ENCODE results near the gene FZD2. TPM values are rescaled to one million over a fixed set of nuclear protein-coding genes. Genes with fewer than 3 reads are reported as not detected.

Gene FZD2
- total and polyA plus RNA-seq, 9 of the 15 experiments (the other 6 are each of a cell fraction or from before 2014, with no cell fraction given) = 0.03 to 4.5 (median 1.1) TPM; not detected in 1

DNA sequence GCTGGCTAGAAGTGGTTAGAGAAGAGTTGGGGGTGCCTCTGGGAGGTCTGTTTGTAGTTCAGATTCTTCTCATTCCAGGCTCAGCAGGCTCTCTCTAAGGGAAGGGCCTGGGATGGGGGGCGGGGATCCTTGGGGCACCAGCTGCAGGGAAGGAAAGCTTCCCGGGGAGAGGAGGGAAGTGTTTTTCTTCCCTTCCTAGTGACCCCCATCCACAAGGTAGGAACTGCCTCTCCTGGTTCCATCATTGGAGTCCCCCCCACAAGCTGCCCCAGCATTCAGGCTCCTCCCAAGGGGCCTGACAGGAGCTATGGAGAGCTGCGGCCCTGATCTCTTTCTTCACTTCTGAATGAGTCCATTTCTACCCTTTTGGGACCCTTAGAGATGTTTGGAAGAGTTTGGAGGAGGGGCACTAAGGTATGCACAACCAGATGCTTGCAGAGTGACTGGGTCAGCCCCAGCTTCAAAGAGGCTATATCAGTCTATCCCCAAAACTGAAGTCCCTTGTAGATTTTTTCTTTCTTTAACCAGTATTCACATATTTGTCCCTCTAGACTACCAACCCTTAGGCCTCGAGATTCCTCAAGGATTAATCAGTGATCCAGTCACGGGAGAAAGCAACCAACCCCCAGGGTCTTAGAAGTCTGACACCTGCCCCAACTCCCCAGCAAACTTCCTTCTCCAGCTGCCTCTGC is 13.9 kb upstream of the FZD2 start:
- Histone ChIP-seq H3K9ac (ENCODE audit: insufficient read depth in 1 of 2, low read depth in 2 of 2, low read length in 2 of 2) (no peak overlapping the region; a peak in 1 of 4 replicates), H2AFZ (ENCODE audit: low read depth, low read length) (no peak overlapping the region), H3K27ac (ENCODE audit: extremely low read depth, low read depth, low read length) (no peak overlapping the region), H3K36me3 (ENCODE audit: control insufficient read depth, insufficient read depth, low read length) (no peaks in the 10 kb centered on the region), H3K4me2 (ENCODE audit: insufficient read depth, low read length) (no peak overlapping the region; the same call in 1 of the 2 replicates), H3K9me3 (replicated peaks; ENCODE audit: control insufficient read depth, insufficient read depth, low read depth, low read length) (no peaks in the 10 kb centered on the region), H3K79me2 (ENCODE audit: control insufficient read depth, insufficient read depth, low read length) (no peaks in the 10 kb centered on the region), H3K27me3 (ENCODE audit: control insufficient read depth in 2 of 2, insufficient read depth in 2 of 2, low read length in 2 of 2) (no peaks in the 10 kb centered on the region; a peak in 1 of 5 replicates), H3K4me3 (no peak overlapping the region), H3K4me1 (replicated peaks in 1 of 2; ENCODE audit: control insufficient read depth in 2 of 2, insufficient read depth in 2 of 2, low read length in 2 of 2) (peaks cover 12 to 24% of the 10 kb centered on the region in 2 experiments), H4K20me1 (replicated peaks; ENCODE audit: control insufficient read depth, insufficient read depth, low read length) (no peaks in the 10 kb centered on the region), H3K9me1 (ENCODE audit: control insufficient read depth, insufficient read depth, low read length) (peaks cover 7% of the 10 kb centered on the region)
- no peak for TF ChIP-seq CC2D1A (IDR thresholded peaks at IDR 0.05)
- intact Hi-C loops (cut with micrococcal nuclease) (no loop called here), in situ Hi-C loops (cut with MboI) (no loop called here)
- CTCF ChIA-PET (ENCODE audit: low intra/inter-chr PET ratio) = no interaction called here
- WGBS (ENCODE audit: insufficient coverage, low coverage, missing lambda C conversion rate) = 10% methylated on average over 5 of the region's 5 CpGs
- BruUV-seq (replicated peaks) = no TSS peak
- FAIRE-seq (no peak), DNase-seq (ENCODE audit: extremely low read depth in 1 of 4, low spot score in 3 of 4) (no peak), ATAC-seq (no peak)
- POLR2A ChIA-PET = interaction anchor here (1.1 kb wide), 1 partner anchor 13 kb away, joined by 7 read pairs; the partner anchor contains the start of gene FZD2

- Histone ChIP-seq H3K4me1 (replicated peaks in 1 of 2; ENCODE audit: control insufficient read depth in 2 of 2, insufficient read depth in 2 of 2, low read length in 2 of 2) (peaks cover 12 to 24% of the 10 kb centered on the region in 2 experiments), H3K9me3 (replicated peaks; ENCODE audit: control insufficient read depth, insufficient read depth, low read depth, low read length) (no peaks in the 10 kb centered on the region), H3K27ac (ENCODE audit: extremely low read depth, low read depth, low read length) (no peak overlapping the region), H3K9me1 (ENCODE audit: control insufficient read depth, insufficient read depth, low read length) (peaks cover 7% of the 10 kb centered on the region), H4K20me1 (replicated peaks; ENCODE audit: control insufficient read depth, insufficient read depth, low read length) (no peaks in the 10 kb centered on the region), H3K4me2 (ENCODE audit: insufficient read depth, low read length) (peak overlapping the region; percentile 10; the same call in 1 of the 2 replicates), H3K36me3 (ENCODE audit: control insufficient read depth, insufficient read depth, low read length) (no peaks in the 10 kb centered on the region), H3K4me3 (no peak overlapping the region), H3K9ac (ENCODE audit: insufficient read depth in 1 of 2, low read depth in 2 of 2, low read length in 2 of 2) (no peak overlapping the region; a peak in 1 of 4 replicates), H3K79me2 (ENCODE audit: control insufficient read depth, insufficient read depth, low read length) (no peaks in the 10 kb centered on the region), H3K27me3 (ENCODE audit: control insufficient read depth in 2 of 2, insufficient read depth in 2 of 2, low read length in 2 of 2) (no peaks in the 10 kb centered on the region; a peak in 1 of 5 replicates), H2AFZ (ENCODE audit: low read depth, low read length) (no peak overlapping the region)
- intact Hi-C loops (cut with micrococcal nuclease) (no loop called here), in situ Hi-C loops (cut with MboI) (no loop called here)
- peak; percentile 42 for FAIRE-seq
- ChIA-PET CTCF (ENCODE audit: low intra/inter-chr PET ratio) (no interaction called here), POLR2A (interaction anchor here (0.6 to 1.1 kb wide), 2 partner anchors 13 to 40 kb away, joined by 3 to 7 read pairs; partner anchors contain the start of gene FZD2)
- WGBS (ENCODE audit: insufficient coverage, low coverage, missing lambda C conversion rate) = 5% methylated on average over 5 of the region's 5 CpGs
- DNase-seq (ENCODE audit: extremely low read depth in 1 of 4, low spot score in 3 of 4) = peak in 3 of 4 experiments; percentile 38 to 45 (median 42)
- BruUV-seq (replicated peaks) = no TSS peak
- peak; percentile 28; the same call in 1 of the 3 replicates for ATAC-seq
- no peak for TF ChIP-seq ZNF551 (CRISPR knock-in tag; IDR thresholded peaks at IDR 0.05)
- TF ChIP-seq, protein P1, sequence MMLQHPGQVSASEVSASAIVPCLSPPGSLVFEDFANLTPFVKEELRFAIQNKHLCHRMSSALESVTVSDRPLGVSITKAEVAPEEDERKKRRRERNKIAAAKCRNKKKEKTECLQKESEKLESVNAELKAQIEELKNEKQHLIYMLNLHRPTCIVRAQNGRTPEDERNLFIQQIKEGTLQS (IDR thresholded peaks at IDR 0.05) = peak; percentile 20; the same call in 1 of the 2 replicates
- TF ChIP-seq, protein P1 (CRISPR knock-in tag; conservative IDR thresholded peaks at IDR 0.05) = no peak
- TF ChIP-seq GATA2 (CRISPR knock-in tag; IDR thresholded peaks at IDR 0.05) = 0 out of 2 replicates have a peak, but pooled peaks have one; percentile 45
- no peak for TF ChIP-seq FOXA3 (CRISPR knock-in tag; conservative IDR thresholded peaks at IDR 0.05 in 1 of 2, IDR thresholded peaks at IDR 0.05 in 1 of 2)
- TF ChIP-seq TEAD4 (IDR thresholded peaks at IDR 0.05; ENCODE audit: low read length) = peak; percentile 73
- no peak for TF ChIP-seq TEAD4 (CRISPR knock-in tag; IDR thresholded peaks at IDR 0.05; ENCODE audit: borderline replicate concordance)
- peak; percentile 85 for TF ChIP-seq ARID1B (IDR thresholded peaks at IDR 0.05)
- TF ChIP-seq BCOR (IDR thresholded peaks at IDR 0.05) = peak; percentile 94
- TF ChIP-seq SP1 (CRISPR knock-in tag; IDR thresholded peaks at IDR 0.05) = peak; percentile 27; the same call in 1 of the 2 replicates
- TF ChIP-seq EWSR1 (IDR thresholded peaks at IDR 0.05; ENCODE audit: borderline replicate concordance, low read depth, partially characterized antibody) = no peak
- TF ChIP-seq ZBTB17 (CRISPR knock-in tag; IDR thresholded peaks at IDR 0.05) = 0 out of 2 replicates have a peak, but pooled peaks have one; percentile 28
- peak; percentile 54; the same call in 1 of the 2 replicates for TF ChIP-seq KLF16 (IDR thresholded peaks at IDR 0.05)
- peak; percentile 62; the same call in 1 of the 2 replicates for TF ChIP-seq MTA2 (IDR thresholded peaks at IDR 0.05; ENCODE audit: low read depth)
Observed at GRCh38 chr17:44543905-44544523, 13.3 kb upstream of the FZD2 start.

All from K562 (cell line).